NCI-H524 (cell line): ENCODE data around the gene EHMT1.
A peak's percentile ranks its signal among the peaks of the same experiment; 100 is the strongest.

Experiments
- DNase-seq, 2 experiments: peaks; one replicate each; lab custom pipeline; 2025; lab: John Stamatoyannopoulos, UW

EHMT1 gene

GRCh38 chr9:137674307-137674975 lies 55.6 kb downstream of the EHMT1 start:
- no peak for DNase-seq

- no peak for DNase-seq
These were observed 56.1 kb downstream of the EHMT1 start for GRCh38 chr9:137674976-137675320.

GRCh38 chr9:137676998-137677397 lies 58.2 kb downstream of the EHMT1 start:
- no peak for DNase-seq

- no peak for DNase-seq
These were observed 59.4 kb downstream of the EHMT1 start for GRCh38 chr9:137678202-137678601.

- no peak for DNase-seq
These were observed 60.4 kb downstream of the EHMT1 start for GRCh38 chr9:137679249-137679648.

- no peak for DNase-seq
These were observed 61.0 kb downstream of the EHMT1 start for GRCh38 chr9:137679695-137680305.

- no peak for DNase-seq
These were observed 61.9 kb downstream of the EHMT1 start for GRCh38 chr9:137680444-137681358.

- DNase-seq = peak; percentile 92 to 95
These were observed 63.8 kb downstream of the EHMT1 start for GRCh38 chr9:137682428-137683105.

GRCh38 chr9:137683262-137683864 lies 64.6 kb downstream of the EHMT1 start:
- DNase-seq = no peak

GRCh38 chr9:137685035-137685740 lies 66.4 kb downstream of the EHMT1 start:
- DNase-seq = no peak

GRCh38 chr9:137685741-137686420 lies 67.1 kb downstream of the EHMT1 start:
- no peak for DNase-seq

GRCh38 chr9:137688261-137688660 lies 69.5 kb downstream of the EHMT1 start:
- DNase-seq = no peak

- no peak for DNase-seq
These were observed 69.9 kb downstream of the EHMT1 start for GRCh38 chr9:137688725-137689124.

GRCh38 chr9:137689745-137690529 lies 71.1 kb downstream of the EHMT1 start:
- peak in 1 of 2 experiments; percentile 26 for DNase-seq

- DNase-seq = no peak
These were observed 72.3 kb downstream of the EHMT1 start for GRCh38 chr9:137690930-137691645.

- no peak for DNase-seq
These were observed 73.0 kb downstream of the EHMT1 start for GRCh38 chr9:137691646-137692351.

GRCh38 chr9:137694236-137694959 lies 75.6 kb downstream of the EHMT1 start:
- DNase-seq = no peak
